ENCODE measurements around the gene FAF1.

The FAF1 gene

GRCh38 chr1:50599546-50599945 is 360.5 kb downstream of the FAF1 start:
- Histone ChIP-seq H3K4me2 (ENCODE audit: low read depth, low read length, poor library complexity, severe bottlenecking) (peak overlapping the region; percentile 37), H3K9me2 (replicated peaks; ENCODE audit: insufficient read depth, low read length) (no peaks in the 10 kb centered on the region)
- TF ChIP-seq EZH2phosphoT487 (conservative IDR thresholded peaks at IDR 0.05; ENCODE audit: low read length) = no peak
- no peak for TF ChIP-seq CTCF (IDR thresholded peaks at IDR 0.05; ENCODE audit: insufficient read depth, low read length, poor library complexity, severe bottlenecking)

GRCh38 chr1:50595874-50596273 is 364.2 kb downstream of the FAF1 start:
- no peak overlapping the region for H2AFZ ChIP-seq (ENCODE audit: low read depth, low read length, severe bottlenecking)
- no peaks in the 10 kb centered on the region for H4K20me1 ChIP-seq (ENCODE audit: low read depth, low read length)
- peaks cover 14% of the 10 kb centered on the region; the same call in 1 of the 2 replicates for H3F3A ChIP-seq (ENCODE audit: insufficient read depth)
- no peak overlapping the region for H3K9ac ChIP-seq (ENCODE audit: low read length)
- H3K9me2 ChIP-seq (replicated peaks; ENCODE audit: insufficient read depth, low read length) = no peaks in the 10 kb centered on the region
- TF ChIP-seq EZH2phosphoT487 (conservative IDR thresholded peaks at IDR 0.05; ENCODE audit: low read length) = no peak
- TF ChIP-seq CTCF (IDR thresholded peaks at IDR 0.05; ENCODE audit: insufficient read depth, low read length, poor library complexity, severe bottlenecking) = no peak
- H3K4me3 ChIP-seq (ENCODE audit: insufficient read depth, low read length, poor library complexity, severe bottlenecking) = no peak overlapping the region
- no peak overlapping the region for H3K4me2 ChIP-seq (ENCODE audit: low read depth, low read length, poor library complexity, severe bottlenecking)
- no peaks in the 10 kb centered on the region for H3K9me3 ChIP-seq (ENCODE audit: insufficient read depth, low read length)
- no peaks in the 10 kb centered on the region for H3K79me2 ChIP-seq (ENCODE audit: insufficient read depth, low read length)
- H3K27me3 ChIP-seq (ENCODE audit: low read length) = no peaks in the 10 kb centered on the region
- no peaks in the 10 kb centered on the region for H3K36me3 ChIP-seq (ENCODE audit: low read length)
- H3K27ac ChIP-seq (ENCODE audit: low read depth, low read length) = peak overlapping the region; percentile 14; the same call in 1 of the 2 replicates

More at GRCh38 chr1:50599546-50599945, 360.5 kb downstream of the FAF1 start:
- peak overlapping the region; percentile 76 for H3K27ac ChIP-seq (ENCODE audit: low read depth, low read length)
- no peaks in the 10 kb centered on the region for H4K20me1 ChIP-seq (ENCODE audit: low read depth, low read length)
- H3K4me3 ChIP-seq (ENCODE audit: insufficient read depth, low read length, poor library complexity, severe bottlenecking) = no peak overlapping the region
- H3F3A ChIP-seq (ENCODE audit: insufficient read depth) = peaks cover 14% of the 10 kb centered on the region; the same call in 1 of the 2 replicates
- no peak overlapping the region for H2AFZ ChIP-seq (ENCODE audit: low read depth, low read length, severe bottlenecking)
- peak overlapping the region; percentile 17; the same call in 1 of the 2 replicates for H3K9ac ChIP-seq (ENCODE audit: low read length)
- H3K9me3 ChIP-seq (ENCODE audit: insufficient read depth, low read length) = no peaks in the 10 kb centered on the region
- H3K79me2 ChIP-seq (ENCODE audit: insufficient read depth, low read length) = no peaks in the 10 kb centered on the region
- no peaks in the 10 kb centered on the region for H3K27me3 ChIP-seq (ENCODE audit: low read length)
- H3K36me3 ChIP-seq (ENCODE audit: low read length) = no peaks in the 10 kb centered on the region

- no peaks in the 10 kb centered on the region for H3K9me2 ChIP-seq (replicated peaks; ENCODE audit: insufficient read depth, low read length)
Observed at GRCh38 chr1:50593515-50593914, 366.6 kb downstream of the FAF1 start.

More at GRCh38 chr1:50593515-50593914, 366.6 kb downstream of the FAF1 start:
- H4K20me1 ChIP-seq (ENCODE audit: low read depth, low read length) = no peaks in the 10 kb centered on the region
- H3K27me3 ChIP-seq (ENCODE audit: low read length) = no peaks in the 10 kb centered on the region
- H3K4me3 ChIP-seq (ENCODE audit: insufficient read depth, low read length, poor library complexity, severe bottlenecking) = no peak overlapping the region
- H3K27ac ChIP-seq (ENCODE audit: low read depth, low read length) = peak overlapping the region; percentile 56; the same call in 1 of the 2 replicates
- H3K9me3 ChIP-seq (ENCODE audit: insufficient read depth, low read length) = no peaks in the 10 kb centered on the region
- no peaks in the 10 kb centered on the region for H3K79me2 ChIP-seq (ENCODE audit: insufficient read depth, low read length)
- peaks cover 6% of the 10 kb centered on the region; the same call in 1 of the 2 replicates for H3F3A ChIP-seq (ENCODE audit: insufficient read depth)
- no peaks in the 10 kb centered on the region for H3K36me3 ChIP-seq (ENCODE audit: low read length)
- TF ChIP-seq EZH2phosphoT487 (conservative IDR thresholded peaks at IDR 0.05; ENCODE audit: low read length) = no peak
- no peak for TF ChIP-seq CTCF (IDR thresholded peaks at IDR 0.05; ENCODE audit: insufficient read depth, low read length, poor library complexity, severe bottlenecking)
- no peak overlapping the region for H3K9ac ChIP-seq (ENCODE audit: low read length)
- no peak overlapping the region for H2AFZ ChIP-seq (ENCODE audit: low read depth, low read length, severe bottlenecking)
- peak overlapping the region; percentile 32 for H3K4me2 ChIP-seq (ENCODE audit: low read depth, low read length, poor library complexity, severe bottlenecking)
